Measurements from ENCODE around the gene PNP.

- TF ChIP-seq ZFP30 (CRISPR knock-in tag; IDR thresholded peaks at IDR 0.05) = no peak
- TF ChIP-seq, protein P1, sequence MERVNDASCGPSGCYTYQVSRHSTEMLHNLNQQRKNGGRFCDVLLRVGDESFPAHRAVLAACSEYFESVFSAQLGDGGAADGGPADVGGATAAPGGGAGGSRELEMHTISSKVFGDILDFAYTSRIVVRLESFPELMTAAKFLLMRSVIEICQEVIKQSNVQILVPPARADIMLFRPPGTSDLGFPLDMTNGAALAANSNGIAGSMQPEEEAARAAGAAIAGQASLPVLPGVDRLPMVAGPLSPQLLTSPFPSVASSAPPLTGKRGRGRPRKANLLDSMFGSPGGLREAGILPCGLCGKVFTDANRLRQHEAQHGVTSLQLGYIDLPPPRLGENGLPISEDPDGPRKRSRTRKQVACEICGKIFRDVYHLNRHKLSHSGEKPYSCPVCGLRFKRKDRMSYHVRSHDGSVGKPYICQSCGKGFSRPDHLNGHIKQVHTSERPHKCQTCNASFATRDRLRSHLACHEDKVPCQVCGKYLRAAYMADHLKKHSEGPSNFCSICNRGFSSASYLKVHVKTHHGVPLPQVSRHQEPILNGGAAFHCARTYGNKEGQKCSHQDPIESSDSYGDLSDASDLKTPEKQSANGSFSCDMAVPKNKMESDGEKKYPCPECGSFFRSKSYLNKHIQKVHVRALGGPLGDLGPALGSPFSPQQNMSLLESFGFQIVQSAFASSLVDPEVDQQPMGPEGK (CRISPR knock-in tag; IDR thresholded peaks at IDR 0.05; ENCODE audit: borderline replicate concordance) = no peak
- no peak for TF ChIP-seq ZNF565 (CRISPR knock-in tag; conservative IDR thresholded peaks at IDR 0.05; ENCODE audit: low read depth)
- TF ChIP-seq ESRRG (CRISPR knock-in tag; IDR thresholded peaks at IDR 0.05) = no peak
- TF ChIP-seq ISL1 (CRISPR knock-in tag; IDR thresholded peaks at IDR 0.05) = no peak
- no peak for TF ChIP-seq ZC3H10 (CRISPR knock-in tag; IDR thresholded peaks at IDR 0.05)
- TF ChIP-seq, protein P2, sequence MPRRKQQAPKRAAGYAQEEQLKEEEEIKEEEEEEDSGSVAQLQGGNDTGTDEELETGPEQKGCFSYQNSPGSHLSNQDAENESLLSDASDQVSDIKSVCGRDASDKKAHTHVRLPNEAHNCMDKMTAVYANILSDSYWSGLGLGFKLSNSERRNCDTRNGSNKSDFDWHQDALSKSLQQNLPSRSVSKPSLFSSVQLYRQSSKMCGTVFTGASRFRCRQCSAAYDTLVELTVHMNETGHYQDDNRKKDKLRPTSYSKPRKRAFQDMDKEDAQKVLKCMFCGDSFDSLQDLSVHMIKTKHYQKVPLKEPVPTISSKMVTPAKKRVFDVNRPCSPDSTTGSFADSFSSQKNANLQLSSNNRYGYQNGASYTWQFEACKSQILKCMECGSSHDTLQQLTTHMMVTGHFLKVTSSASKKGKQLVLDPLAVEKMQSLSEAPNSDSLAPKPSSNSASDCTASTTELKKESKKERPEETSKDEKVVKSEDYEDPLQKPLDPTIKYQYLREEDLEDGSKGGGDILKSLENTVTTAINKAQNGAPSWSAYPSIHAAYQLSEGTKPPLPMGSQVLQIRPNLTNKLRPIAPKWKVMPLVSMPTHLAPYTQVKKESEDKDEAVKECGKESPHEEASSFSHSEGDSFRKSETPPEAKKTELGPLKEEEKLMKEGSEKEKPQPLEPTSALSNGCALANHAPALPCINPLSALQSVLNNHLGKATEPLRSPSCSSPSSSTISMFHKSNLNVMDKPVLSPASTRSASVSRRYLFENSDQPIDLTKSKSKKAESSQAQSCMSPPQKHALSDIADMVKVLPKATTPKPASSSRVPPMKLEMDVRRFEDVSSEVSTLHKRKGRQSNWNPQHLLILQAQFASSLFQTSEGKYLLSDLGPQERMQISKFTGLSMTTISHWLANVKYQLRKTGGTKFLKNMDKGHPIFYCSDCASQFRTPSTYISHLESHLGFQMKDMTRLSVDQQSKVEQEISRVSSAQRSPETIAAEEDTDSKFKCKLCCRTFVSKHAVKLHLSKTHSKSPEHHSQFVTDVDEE (CRISPR knock-in tag; IDR thresholded peaks at IDR 0.05) = no peak
Measured at GRCh38 chr14:20435582-20436362, 33.4 kb upstream of the PNP start, which contains the start of gene KLHL33.

All from SK-N-SH treated with all-trans-retinoic acid at 6 μM for 48 hours (cell line).